Chondrocyte (in vitro differentiated cells): ENCODE measurements around the gene HYAL4. TPM values are rescaled to one million over a fixed set of nuclear protein-coding genes. Genes with fewer than 3 reads are reported as not detected.

Experiments used
- DNase-seq: peaks from one replicate; pipeline ENCODE4 v3.0.0; 2021; ENCODE audit warnings: mixed read lengths, low spot score
- H3K27ac Mint-ChIP-seq: one replicate; pipeline ENCODE4 v1.8.0; 2021; ENCODE audit warnings: mild to moderate bottlenecking, moderate library complexity, mixed read lengths; ENCODE audit not compliant: unreplicated experiment
- H3K27me3 Mint-ChIP-seq: 2 replicates; pipeline ENCODE4 v1.8.0; 2021; ENCODE audit warnings: low read depth, mixed read lengths
- H3K36me3 Mint-ChIP-seq: 2 replicates; pipeline ENCODE4 v1.8.0; 2021; ENCODE audit warnings: low read depth, mixed read lengths
- H3K4me1 Mint-ChIP-seq: 2 replicates; pipeline ENCODE4 v1.8.0; 2021; ENCODE audit warnings: low read depth, mild to moderate bottlenecking, mixed read lengths
- H3K4me3 Mint-ChIP-seq: one replicate; pipeline ENCODE4 v1.8.0; 2021; ENCODE audit warnings: mild to moderate bottlenecking, moderate library complexity, mixed read lengths; ENCODE audit not compliant: unreplicated experiment
- H3K9me3 Mint-ChIP-seq: 2 replicates; pipeline ENCODE4 v1.8.0; 2021; ENCODE audit warnings: low read depth, mixed read lengths
- total RNA-seq: library from RNA; stranded (reverse); gene quantifications from 3 replicates; pipeline ENCODE4 v1.2.1, GENCODE V29; 2021
- TF ChIP-seq, protein P1 (sequence below): fragments of 200-600 bp; sonication (generic); IDR thresholded peaks from 2 replicates; pipeline ENCODE4 v1.5.0; 2021; ENCODE audit warnings: antibody characterized with exemption, mild to moderate bottlenecking, moderate library complexity

Gene HYAL4
- total RNA-seq, 1 donor from 2014 or later = not detected

DNA sequence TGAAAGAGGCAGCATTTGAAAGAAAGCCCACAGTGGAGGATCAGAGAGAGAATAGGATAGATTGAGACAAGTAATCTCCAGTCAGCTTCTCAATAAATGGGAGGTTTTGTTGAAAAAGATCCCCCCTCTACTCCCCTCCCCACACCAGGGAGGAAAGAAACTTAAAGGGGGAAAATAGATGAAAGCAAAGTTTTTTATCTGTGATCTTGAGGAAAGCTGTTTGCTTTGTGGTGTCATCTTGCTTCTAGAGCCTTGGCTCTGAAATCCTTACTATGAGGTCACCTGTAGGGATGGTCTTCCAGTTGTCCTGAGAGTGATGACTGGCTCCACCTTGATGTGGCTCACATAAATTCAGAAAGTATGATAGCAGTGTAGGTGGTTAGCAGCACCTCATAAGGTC is 80.0 kb downstream of the HYAL4 start, which contains the start of gene SPAM1:
Gene SPAM1 (plus strand): TSS at position 301 of the 400 bp plus-strand sequence. CDS start 28,330 bp downstream, outside the sequence.
- DNase-seq = no peak
- Mint-ChIP-seq H3K9me3 (no peaks in the 10 kb centered on the region), H3K27me3 (peaks cover 6% of the 10 kb centered on the region), H3K4me3 (no peak within 1 kb of the TSS), H3K27ac (no peak within 1 kb of the TSS), H3K4me1 (no peaks in the 10 kb centered on the region), H3K36me3 (no peaks in the 10 kb centered on the region)
- TF ChIP-seq, protein P1, sequence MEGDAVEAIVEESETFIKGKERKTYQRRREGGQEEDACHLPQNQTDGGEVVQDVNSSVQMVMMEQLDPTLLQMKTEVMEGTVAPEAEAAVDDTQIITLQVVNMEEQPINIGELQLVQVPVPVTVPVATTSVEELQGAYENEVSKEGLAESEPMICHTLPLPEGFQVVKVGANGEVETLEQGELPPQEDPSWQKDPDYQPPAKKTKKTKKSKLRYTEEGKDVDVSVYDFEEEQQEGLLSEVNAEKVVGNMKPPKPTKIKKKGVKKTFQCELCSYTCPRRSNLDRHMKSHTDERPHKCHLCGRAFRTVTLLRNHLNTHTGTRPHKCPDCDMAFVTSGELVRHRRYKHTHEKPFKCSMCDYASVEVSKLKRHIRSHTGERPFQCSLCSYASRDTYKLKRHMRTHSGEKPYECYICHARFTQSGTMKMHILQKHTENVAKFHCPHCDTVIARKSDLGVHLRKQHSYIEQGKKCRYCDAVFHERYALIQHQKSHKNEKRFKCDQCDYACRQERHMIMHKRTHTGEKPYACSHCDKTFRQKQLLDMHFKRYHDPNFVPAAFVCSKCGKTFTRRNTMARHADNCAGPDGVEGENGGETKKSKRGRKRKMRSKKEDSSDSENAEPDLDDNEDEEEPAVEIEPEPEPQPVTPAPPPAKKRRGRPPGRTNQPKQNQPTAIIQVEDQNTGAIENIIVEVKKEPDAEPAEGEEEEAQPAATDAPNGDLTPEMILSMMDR = no peak

Other genes starting within 250 kb of the HYAL4 start
- gene ASB15, start 243.3 kb upstream of the HYAL4 start, total RNA-seq = not detected in 3 replicates
- gene LMOD2, start 189.3 kb upstream of the HYAL4 start, total RNA-seq = not detected in 3 replicates
- gene WASL, start 96.2 kb upstream of the HYAL4 start, total RNA-seq = 24.1 to 35.5 TPM (median 34.2 TPM) in 3 replicates
- gene SPAM1, start 80.1 kb downstream of the HYAL4 start, total RNA-seq = not detected in 3 replicates
- not detected in 3 replicates for gene TMEM229A, start 187.9 kb downstream of the HYAL4 start, total RNA-seq